Endometrial microvascular endothelial cells (primary cell): ENCODE results near the gene INPP5D. TPM values are rescaled to one million over a fixed set of nuclear protein-coding genes. Genes with fewer than 3 reads are reported as not detected.
"Not testable (repeated sequence)": the region's sequence is repeated elsewhere in the genome, so short reads cannot be mapped to it uniquely, and the experiment has no call there.

Source experiments
- in situ Hi-C: cut with HindIII; loops from 2 replicates; pipeline ENCODE4 v1.10.0; 2017; ENCODE audit warnings: low sequenced_read_pairs, low pct_unique_long_range_greater_than_20kb; ENCODE audit errors: inconsistent ontology term
- total RNA-seq: library from RNA; depleted of rRNA; stranded (reverse); fragments of >200 nt; gene quantifications from one replicate; pipeline ENCODE4 v1.2.3, GENCODE V29; 2015; ENCODE audit errors: inconsistent ontology term

The INPP5D gene
- total RNA-seq, 1 donor from 2014 or later = 17.1 TPM

DNA sequence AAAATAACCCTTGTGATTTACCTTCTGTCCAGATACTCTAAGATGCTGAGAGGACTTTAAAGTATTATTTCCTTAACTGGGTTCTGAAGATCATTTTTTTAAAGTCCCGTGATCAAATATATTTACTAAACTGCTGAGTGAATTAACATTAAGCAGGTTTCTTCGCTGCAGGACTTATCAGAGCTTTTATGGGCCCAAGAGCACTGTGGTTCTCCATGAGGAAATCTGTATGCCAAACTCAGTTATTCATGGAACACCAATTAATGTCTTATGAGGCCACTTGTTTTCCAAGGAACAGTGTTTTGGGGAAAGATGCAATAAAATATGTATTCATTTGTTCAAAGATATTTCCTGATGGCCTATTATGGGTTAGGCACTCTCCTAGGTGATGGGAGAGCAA, 111.2 kb downstream of the INPP5D start:
- in situ Hi-C loops = no loop called here

DNA sequence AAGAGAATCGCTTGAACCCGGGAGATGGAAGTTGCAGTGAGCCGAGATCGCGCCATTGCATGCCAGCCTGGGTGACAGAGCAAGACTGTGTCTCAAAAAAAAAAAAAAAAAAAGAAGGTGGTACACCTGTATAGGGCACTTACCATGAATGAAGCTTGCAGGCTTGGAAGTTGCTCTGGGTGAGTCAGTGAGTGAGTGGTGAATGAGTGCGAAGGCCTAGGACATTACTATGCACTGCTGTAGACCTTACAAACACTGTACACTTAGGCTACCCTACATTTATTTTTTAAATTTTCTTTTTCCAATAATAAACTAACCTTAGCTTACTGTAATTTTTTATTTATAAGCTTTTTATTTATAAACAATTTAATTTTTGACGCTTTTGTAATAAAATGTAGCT, 113.0 kb downstream of the INPP5D start:
- in situ Hi-C loops = no loop called here

DNA sequence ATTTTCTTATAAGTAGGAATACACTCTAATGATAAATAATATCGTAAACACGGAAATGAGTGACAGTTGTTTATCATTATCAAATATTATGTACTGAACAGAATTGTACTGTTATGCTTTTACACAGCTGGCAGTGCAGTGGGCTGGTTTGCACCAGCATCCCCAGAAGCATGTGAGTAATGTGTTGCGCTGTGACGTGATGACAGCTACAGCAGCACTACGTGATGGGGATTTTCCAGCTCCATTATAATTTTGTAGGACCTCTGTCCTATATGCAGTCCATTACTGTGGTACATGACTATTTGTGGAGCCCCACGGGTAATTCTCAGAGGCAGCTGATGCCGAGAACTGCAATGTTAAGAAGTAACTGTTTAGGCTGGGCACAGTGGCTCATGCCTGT, 114.0 kb downstream of the INPP5D start:
- in situ Hi-C loops = no loop called here

DNA sequence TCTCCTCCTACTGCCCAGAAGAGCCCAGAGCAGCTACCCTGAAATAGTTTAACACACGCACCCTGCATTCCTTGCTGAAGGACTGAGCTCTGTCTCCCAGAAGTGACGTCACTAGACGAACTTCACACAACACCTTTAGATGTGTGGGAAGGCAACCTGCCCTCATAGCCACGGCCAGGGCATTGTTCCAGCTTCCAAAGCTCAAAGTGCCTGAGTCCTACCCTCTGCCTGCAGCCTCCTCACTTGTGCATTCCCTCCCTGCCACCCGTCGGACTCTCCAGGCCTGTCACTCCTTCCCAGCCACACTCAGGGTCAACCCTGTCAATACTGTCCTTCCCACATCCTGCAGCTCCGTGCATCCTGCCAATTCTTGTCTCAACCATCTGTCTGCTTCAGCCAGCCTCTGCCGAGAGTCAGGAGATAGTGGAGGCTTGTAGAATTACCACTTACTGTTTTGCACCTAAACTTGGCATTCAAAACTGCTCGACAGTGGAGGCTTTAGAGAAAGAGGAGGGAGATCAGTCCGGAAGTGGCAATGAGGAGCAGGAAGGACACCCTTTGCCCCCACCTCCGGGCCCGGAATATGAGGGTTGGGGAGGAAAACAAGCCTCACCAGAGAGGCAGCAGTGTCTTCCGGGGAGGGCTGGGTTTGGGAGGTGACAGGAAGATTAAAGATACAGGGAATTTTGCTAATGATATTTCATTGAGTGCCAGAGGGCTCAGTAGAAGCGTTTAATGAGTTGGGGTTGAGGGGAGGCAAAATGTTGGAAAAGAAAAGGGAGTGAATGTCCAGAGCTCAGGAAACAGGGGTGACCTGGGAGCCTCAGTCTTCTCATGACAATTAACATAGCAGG, 119.1 kb downstream of the INPP5D start:
- in situ Hi-C loops = no loop called here

DNA sequence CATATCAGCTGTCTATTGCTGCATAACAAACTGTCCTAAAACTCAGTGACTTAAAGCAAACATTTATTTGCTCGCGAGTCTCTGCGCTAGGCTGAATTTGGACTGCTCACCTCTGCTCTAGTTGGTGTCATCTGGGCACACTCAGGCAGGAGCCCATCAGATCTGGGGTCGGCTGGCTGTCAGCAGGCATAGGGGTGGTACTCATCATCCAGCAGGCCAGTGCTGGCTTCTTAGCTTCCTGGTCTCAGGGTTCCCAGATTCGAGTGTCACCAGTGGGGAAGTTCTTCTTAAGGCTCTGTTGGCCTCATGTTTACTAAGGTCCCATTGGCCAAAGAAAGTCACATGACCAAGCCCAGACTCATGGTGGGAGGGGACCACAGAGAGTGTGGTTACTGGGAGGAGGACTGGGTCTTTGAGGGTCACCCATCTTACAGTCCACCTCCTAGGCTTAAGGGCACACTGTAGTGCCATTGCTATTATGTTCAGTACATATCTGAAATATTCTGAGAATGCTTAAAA, 119.8 kb downstream of the INPP5D start:
- in situ Hi-C loops = no loop called here

DNA sequence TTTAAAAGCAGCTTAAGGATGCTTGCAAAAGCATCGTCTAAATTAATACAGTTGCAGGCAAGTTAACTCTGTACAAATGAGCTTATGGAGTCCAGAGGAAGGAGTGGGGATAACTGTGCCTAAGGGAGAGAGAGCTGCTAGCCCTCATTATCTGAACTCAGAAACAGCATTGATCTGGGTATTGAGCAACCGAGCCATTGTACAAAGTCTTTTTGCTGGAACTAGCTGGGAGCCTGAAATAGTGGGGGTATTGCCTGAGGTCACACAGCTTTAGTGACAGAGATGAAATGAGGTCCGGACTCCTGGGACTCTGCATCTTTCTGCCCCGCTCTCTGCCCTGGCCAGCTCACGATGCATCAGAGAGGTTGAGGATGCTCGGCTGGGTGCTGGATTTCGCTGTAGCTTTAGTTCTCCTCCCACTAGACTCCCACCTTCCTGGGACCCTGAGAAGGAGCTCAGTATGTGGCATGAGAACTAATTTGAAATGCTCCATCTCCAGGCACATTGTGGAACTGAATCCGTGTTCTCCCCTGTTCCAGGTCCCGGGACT, 123.8 kb downstream of the INPP5D start:
- in situ Hi-C loops = no loop called here

DNA sequence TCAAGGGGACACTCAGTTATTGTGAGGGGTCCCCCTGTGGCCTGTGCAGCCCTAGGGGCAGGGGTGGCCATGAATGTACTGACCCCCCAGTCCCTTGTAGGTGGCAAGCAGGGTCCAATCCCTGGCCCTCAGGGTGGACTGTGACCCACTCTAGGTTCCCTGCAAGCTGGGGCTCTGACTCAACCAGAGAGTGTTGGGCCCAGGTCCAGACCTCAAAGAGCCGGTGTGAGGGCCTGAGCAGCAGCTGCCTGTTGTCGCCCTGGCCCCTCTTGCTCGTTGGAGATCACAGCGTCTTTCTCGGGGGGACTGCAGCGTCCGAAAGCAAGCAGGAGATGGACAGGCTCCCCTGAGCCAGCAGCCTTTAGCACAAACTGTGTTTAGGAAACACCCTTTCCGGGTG, 124.5 kb downstream of the INPP5D start:
- in situ Hi-C loops = no loop called here

DNA sequence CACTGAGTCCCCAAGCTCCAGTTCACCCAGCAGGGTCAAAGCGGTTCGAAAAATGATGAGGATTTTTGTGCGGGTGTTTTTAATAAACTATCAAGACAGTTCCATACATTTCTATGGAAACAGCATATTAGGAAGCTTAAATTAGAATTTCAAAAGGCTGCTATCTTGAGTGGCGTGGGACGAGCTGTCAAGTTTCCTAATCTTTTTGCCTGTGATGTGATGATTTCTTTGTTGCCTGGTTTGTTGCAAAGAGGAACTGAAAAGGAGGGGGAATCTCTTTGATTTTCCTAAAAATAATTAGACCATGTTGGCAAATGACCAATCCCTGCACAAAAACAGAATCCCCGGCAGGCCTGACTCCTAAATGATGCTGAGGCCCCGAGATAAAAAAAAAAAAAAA, 125.2 kb downstream of the INPP5D start:
- in situ Hi-C loops = no loop called here

DNA sequence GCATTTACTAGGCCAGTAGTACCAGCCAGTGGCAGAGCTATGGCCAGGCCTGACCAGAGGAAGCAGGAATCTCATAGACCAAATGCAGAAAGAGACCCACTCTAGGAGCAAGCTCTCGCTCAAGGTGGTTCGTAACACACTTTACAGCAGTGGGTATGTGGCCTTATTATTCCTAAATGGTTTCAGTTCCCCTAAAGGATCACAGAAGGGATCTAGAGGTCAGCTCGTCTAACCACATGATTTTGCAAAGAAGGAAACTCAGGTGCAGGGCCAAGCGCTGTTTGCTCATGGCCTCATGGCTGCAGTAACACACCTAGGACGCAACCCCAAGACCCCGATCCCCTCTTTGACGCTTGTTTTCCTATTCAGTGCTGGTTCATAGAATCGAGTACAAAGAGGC, 125.8 kb downstream of the INPP5D start:
- in situ Hi-C loops = no loop called here

DNA sequence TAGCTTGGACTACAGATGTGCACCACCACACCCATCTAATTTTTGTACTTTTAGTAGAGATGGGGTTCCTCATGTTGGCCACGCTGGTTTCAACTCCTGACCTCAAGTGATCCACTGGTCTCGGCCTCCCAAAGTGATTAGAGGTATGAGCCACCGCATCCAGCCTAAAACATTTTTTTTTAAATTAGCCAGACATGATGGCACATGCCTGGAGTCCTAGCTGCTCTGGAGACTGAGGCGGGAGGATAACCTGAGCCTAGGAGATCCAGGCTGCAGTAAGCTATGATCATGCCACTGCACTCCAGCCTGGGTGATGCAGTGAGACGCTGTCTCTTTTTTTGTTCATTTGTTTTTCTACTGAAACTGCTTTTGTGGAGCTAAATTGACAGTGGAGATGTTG, 126.7 kb downstream of the INPP5D start:
- in situ Hi-C loops = no loop called here

DNA sequence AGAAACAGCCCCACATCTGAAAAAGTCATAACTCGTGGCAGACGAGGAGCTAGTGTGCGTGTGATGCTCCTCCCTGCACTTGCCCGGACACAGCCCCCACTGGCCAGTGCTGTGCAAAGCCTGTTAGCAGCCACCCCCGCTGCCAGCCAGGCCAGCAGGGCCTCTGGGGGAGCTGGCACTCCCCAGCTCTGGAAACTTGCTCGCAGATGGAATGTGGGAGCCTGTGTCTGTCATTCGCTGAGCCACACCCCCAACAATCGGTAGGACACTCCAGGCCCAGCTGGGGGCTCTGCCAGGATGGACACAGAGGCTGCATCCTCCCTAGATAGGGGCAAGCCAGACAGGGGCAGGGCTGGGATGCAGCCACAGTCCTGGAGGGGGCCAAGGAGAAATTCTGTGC, 128.9 kb downstream of the INPP5D start:
- in situ Hi-C loops = no loop called here

DNA sequence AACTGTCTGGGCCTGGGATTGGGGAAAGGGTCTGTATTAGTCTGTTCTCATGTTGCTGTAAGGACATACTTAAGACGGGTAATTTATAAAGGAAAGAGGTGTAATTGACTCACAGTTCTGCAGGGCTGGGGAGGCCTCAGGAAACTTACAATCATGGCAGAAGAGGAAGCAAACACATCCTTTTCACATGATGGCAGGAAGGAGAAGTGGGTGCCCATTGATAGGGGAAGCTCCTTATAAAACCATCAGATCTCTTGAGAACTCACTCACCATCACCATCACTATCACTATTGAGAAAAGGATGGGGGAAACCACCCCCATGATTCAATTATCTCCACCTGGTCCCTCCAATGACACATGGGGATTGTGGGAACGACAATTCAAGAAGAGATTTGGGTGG, 130.9 kb downstream of the INPP5D start:
- in situ Hi-C loops = not testable (repeated sequence)

DNA sequence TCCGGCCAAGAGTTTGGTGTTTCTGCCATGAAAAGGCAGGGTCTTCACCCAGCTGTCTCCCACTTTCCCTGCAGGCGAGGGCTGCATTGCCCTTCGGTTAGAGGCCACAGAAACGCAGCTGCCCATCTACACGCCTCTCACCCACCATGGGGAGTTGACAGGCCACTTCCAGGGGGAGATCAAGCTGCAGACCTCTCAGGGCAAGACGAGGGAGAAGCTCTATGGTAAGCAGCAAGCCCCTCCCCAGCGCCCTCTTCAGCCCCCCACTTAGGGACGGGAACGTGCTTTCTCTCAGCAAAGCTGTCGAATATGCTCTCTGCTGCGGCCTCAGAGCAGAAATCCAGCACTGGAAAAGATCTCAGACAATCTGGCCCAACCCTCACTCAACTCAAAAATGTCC, 133.6 kb downstream of the INPP5D start:
- in situ Hi-C loops = no loop called here

DNA sequence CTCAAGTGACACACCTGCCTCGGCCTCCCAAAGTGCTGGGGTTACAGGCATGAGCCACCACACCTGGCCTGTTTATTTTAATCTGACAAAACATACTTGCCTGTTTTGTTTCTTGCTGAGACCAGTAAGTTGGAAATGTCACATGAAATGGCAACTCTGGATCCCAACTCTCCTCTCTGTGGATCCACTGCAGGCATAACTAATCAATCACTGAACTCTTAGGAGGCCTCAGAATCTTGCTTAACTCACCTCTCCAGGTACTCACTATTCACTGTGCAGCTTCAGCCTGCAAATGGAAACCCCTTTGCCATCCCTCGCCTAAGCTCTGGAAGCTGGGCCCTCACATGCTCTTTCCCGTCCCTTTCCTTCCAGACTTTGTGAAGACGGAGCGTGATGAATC, 134.9 kb downstream of the INPP5D start:
- in situ Hi-C loops = no loop called here

DNA sequence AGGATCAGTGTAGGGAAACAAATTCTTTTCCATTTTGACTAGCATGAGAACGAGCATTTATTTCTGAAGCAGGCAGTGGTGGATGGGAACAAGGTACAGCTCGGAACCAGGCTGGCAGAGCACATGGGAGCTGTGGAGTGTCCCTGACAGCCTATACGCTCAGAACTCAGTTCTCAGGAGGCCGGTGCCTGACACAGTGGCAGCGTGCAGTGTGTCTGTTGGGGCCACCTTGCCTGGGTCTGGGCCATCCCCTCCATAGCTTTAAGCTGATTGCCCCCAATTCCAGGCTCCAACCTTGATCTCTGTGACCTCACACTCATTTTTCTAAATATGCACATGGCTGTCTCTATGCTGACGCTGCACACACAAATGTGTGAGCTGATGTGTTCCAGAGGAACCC, 136.9 kb downstream of the INPP5D start:
- in situ Hi-C loops = no loop called here

DNA sequence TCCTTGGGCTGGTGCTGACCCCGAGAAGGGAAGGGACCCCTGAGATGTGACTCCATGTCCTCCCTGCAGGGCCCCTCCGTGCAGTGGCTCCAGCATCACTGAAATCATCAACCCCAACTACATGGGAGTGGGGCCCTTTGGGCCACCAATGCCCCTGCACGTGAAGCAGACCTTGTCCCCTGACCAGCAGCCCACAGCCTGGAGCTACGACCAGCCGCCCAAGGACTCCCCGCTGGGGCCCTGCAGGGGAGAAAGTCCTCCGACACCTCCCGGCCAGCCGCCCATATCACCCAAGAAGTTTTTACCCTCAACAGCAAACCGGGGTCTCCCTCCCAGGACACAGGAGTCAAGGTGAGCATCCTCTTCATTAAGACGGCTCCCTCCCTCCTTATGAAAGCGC, 137.9 kb downstream of the INPP5D start:
- in situ Hi-C loops = no loop called here

DNA sequence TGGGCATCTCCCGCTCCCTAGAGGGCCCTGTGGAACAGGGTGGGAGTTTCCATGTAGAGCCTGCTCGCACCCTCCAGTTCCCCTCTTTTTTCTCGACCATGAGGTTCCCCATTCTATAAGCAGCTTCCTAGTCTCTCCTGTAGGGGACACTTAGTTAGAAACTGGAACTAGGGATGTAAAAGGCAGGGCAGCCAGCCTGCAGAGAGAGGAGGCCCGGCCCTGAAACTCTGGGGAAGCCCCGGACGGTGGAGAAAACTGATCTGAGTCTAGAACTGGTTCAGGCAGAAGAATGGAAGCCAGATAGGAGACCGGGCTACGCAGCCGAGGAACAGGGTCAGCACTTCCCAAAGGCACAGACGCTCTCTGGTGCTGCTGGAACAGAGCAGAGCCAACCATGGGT, 139.7 kb downstream of the INPP5D start:
- in situ Hi-C loops = no loop called here

DNA sequence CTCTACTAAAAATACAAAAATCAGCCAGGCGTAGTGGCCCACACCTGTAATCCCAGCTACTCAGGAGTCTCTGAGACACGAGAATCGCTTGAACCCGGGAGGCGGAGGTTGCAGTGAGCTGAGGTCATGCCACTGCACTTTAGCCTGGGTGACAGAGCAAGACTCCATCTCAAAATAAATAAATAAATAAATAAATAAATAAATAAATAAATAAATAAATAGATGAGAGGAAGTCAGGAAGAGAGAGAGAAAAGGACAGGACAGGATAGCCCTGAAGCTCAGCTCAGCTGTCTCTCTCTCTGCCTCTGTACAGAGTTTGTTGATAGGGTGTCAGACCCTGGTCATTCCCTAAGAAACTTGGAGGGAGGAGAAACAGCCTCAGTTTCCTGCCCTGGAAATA, 140.6 kb downstream of the INPP5D start:
- in situ Hi-C loops = not testable (repeated sequence)

DNA sequence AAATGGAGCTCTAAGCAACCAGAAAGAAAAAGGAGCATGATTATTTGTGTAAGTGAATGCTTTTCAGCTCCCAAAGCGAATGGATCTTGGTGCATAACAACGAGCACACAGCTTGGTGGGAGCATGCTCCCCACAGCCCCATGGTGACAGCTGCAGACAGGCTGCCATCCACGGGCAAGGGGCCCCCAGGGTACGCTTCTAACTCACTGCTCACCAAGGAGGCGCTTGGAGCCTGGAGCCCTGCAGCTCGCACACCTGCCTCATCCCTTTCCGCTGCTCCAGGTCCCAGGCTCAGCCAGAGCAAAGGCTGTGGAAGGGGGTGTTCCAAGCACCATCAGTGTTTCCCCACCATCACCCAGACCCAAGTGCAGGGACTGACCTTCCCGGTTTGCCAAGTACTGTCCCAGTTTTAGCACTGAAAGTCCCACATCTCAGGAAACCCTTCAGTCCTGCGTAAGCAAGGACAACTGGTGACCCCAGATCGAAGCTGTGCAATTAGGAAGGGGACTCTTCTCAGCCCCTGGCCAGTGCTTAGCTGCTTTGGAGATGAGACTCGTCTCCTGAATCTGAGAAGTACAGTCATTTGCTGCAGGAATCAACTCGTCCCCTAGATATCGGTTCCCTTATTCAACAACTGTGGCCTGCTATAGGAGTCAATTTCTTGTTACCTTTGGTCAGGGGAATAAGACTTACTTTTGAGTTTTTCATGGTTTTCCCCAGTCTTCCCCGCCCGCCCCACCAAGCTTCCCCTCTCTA, 141.3 kb downstream of the INPP5D start:
- in situ Hi-C loops = no loop called here

DNA sequence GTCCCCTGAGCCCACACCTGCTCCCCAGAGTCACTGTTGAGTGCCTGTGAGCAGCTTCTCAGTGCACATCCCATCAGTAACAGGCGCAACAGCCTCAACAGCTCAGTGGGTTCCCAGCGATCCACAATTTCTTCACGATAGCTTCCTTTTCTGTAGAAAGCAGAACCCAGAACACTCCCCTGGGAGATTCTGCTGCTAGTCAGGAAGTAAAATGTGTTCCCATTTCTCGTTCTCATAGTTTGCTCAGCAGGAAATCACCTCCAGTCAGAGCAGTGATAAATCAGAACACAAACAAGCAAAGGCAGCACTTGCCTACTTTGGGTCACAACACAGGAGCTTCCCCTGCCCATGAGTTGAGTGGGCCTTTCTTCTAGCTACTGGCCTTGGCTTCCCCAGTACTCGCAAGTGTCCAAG, 142.4 kb downstream of the INPP5D start:
- in situ Hi-C loops = no loop called here
